Sigmoid colon (tissue), 7 donors: ENCODE results near the gene GRID2. TPM values are rescaled to one million over a fixed set of nuclear protein-coding genes. Genes with fewer than 3 reads are reported as not detected.

ENCODE experiments used
- DNase-seq: peaks from one replicate; pipeline ENCODE4 v3.0.0-alpha.2; 2019
- H3K27ac ChIP-seq, 4 donors: fragments of 200-600 bp; sonication (generic); one replicate each; pipeline ENCODE4 v1.5.1; 2016 to 2019; ENCODE audit warnings: mild to moderate bottlenecking in 1 of 4
- H3K27me3 ChIP-seq, 3 donors: fragments of 200-600 bp; sonication (generic); one replicate each; pipeline ENCODE4 v1.5.1; 2019; ENCODE audit warnings: mild to moderate bottlenecking in 1 of 3
- H3K36me3 ChIP-seq, 4 donors: fragments of 200-600 bp; sonication (generic); one replicate each; pipeline ENCODE4 v1.5.1; 2016 to 2019
- H3K4me1 ChIP-seq, 4 donors: fragments of 200-600 bp; sonication (generic); one replicate each; pipeline ENCODE4 v1.5.1; 2017 to 2019
- H3K4me3 ChIP-seq, 4 donors: fragments of 200-600 bp; sonication (generic); one replicate each; pipeline ENCODE4 v1.5.1; 2017 to 2019; ENCODE audit warnings: mild to moderate bottlenecking in 2 of 4, moderate library complexity in 1 of 4
- H3K9me3 ChIP-seq, 4 donors: fragments of 200-600 bp in 3 of 4; sonication (generic) in 3 of 4; one replicate each; pipeline versions ENCODE4 v1.5.1 to v1.6.1; 2013 to 2019
- EP300 ChIP-seq, 4 donors: sonication (generic); formaldehyde crosslinking; IDR thresholded peaks; one replicate each; pipeline ENCODE4 v1.6.1; 2017; ENCODE audit warnings: antibody characterized with exemption in 4 of 4
- POLR2A ChIP-seq, 2 donors: fragments of 450-650 bp; IDR thresholded peaks; one replicate each; pipeline ENCODE4 v1.6.1; 2016; ENCODE audit warnings: antibody characterized with exemption in 2 of 2, mild to moderate bottlenecking in 2 of 2, moderate library complexity in 2 of 2
- POLR2AphosphoS5 ChIP-seq, 4 donors: sonication (generic); formaldehyde crosslinking; IDR thresholded peaks; one replicate each; pipeline ENCODE4 v1.6.1; 2017; ENCODE audit warnings: antibody characterized with exemption in 4 of 4
- WGBS, 2 donors: extraction: QIAGEN DNeasy Blood & Tissue Kit; methylation state at CpG; one replicate each; pipeline ENCODE4 v1.1.7; 2013; 5-methylcytosine and 5-hydroxymethylcytosine counted together
- intact Hi-C: fragments of 100-400 bp; cut with DNase I; formaldehyde crosslinking; loops from one replicate; pipeline ENCODE4 v1.15.1; 2023
- polyA plus RNA-seq, 3 donors: library from polyadenylated mRNA; stranded (reverse); fragments of 200-250 nt; gene quantifications; one replicate each; pipeline ENCODE4 v1.2.3, GENCODE V29; 2013
- total RNA-seq, 4 donors: library from RNA; depleted of rRNA; stranded (reverse); fragments of >200 nt; gene quantifications; one replicate each; pipeline ENCODE4 v1.1.0, GENCODE V29; 2016
- TF ChIP-seq, protein P1 (sequence below), 4 experiments: fragments of 450-650 bp in 3 of 4; fragments of 200-600 bp in 1 of 4; IDR thresholded peaks; one replicate each; pipeline ENCODE4 v1.5.1; 2016 to 2019; ENCODE audit warnings: antibody characterized with exemption in 4 of 4, mild to moderate bottlenecking in 3 of 4, moderate library complexity in 2 of 4
- donor health status: healthy with polysubstance abuse.
- donor health status: Bipolar disorder and iron deficiency.
- donor health status: healthy.

The GRID2 gene
- total and polyA plus RNA-seq, 7 donors, result 0.04 to 1.9 (median 0.28) TPM; not detected in 2

DNA sequence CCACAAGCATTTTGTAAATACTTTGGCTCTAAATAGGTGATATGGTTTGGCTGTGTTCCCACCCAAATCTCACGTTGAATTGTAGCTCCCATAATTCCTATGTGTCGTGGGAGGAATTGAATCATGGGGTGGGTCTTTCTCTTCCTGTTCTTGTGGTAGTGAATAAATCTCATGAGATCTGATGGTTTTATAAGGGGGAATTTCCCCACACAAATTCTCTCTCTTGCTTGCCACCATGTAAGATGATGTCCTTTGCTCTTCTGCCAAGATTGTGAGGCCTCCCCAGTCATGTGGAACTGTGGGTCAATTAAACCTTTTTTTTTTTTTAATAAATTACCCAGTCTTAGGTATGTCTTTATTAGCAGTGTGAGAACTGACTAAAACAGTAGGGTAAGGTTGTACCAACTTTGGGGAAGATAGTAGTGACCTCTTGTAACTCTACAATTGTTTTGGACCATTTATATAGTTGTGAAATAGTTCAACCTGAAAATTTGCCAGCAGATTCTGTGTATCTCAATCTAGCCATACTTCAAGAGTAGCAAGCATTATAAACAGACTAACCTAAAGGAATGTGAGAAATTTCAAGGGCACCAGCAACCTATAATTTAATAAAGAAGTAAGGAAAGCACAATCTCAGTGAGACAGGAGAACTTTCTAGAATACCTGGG lies 727.8 kb downstream of the GRID2 start:
- no peak overlapping the region for H3K27ac ChIP-seq
- H3K36me3 ChIP-seq, result no peaks in the 10 kb centered on the region
- no peak for DNase-seq
- intact Hi-C loops, result no loop called here
- no peak for TF ChIP-seq EP300 (IDR thresholded peaks at IDR 0.05)
- no peak for TF ChIP-seq POLR2AphosphoS5 (IDR thresholded peaks at IDR 0.05)
- TF ChIP-seq, protein P1, sequence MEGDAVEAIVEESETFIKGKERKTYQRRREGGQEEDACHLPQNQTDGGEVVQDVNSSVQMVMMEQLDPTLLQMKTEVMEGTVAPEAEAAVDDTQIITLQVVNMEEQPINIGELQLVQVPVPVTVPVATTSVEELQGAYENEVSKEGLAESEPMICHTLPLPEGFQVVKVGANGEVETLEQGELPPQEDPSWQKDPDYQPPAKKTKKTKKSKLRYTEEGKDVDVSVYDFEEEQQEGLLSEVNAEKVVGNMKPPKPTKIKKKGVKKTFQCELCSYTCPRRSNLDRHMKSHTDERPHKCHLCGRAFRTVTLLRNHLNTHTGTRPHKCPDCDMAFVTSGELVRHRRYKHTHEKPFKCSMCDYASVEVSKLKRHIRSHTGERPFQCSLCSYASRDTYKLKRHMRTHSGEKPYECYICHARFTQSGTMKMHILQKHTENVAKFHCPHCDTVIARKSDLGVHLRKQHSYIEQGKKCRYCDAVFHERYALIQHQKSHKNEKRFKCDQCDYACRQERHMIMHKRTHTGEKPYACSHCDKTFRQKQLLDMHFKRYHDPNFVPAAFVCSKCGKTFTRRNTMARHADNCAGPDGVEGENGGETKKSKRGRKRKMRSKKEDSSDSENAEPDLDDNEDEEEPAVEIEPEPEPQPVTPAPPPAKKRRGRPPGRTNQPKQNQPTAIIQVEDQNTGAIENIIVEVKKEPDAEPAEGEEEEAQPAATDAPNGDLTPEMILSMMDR (IDR thresholded peaks at IDR 0.05), result no peak
- TF ChIP-seq POLR2A (IDR thresholded peaks at IDR 0.05), result no peak
- no peaks in the 10 kb centered on the region for H3K27me3 ChIP-seq
- 51 to 81% methylated on average over 2 of the region's 2 CpGs for WGBS, 2 donors
- no peaks in the 10 kb centered on the region for H3K9me3 ChIP-seq
- H3K4me3 ChIP-seq, result no peak overlapping the region
- no peaks in the 10 kb centered on the region for H3K4me1 ChIP-seq

DNA sequence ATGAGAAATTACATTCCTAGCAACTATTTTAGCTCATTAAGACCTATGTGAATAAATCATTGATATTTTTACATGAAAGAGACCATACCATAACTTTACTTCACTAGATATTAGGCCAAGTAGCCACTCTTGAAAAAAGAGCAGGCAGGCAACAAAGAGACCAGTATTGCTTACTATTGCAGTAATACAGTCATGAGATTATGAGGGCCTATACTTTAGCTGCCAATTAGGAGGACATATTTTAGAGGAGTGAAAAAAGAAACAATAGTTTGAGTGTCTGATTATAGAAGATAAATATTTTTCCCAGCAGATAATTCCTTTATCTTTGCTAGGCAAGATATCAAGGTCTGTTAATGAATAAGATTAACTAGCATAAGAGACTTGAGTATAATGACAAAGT lies 739.0 kb downstream of the GRID2 start:
- no peak overlapping the region for H3K4me3 ChIP-seq
- TF ChIP-seq, protein P1 (IDR thresholded peaks at IDR 0.05), result no peak
- TF ChIP-seq POLR2AphosphoS5 (IDR thresholded peaks at IDR 0.05), result no peak
- no peak for TF ChIP-seq EP300 (IDR thresholded peaks at IDR 0.05)
- no peak for TF ChIP-seq POLR2A (IDR thresholded peaks at IDR 0.05)
- DNase-seq, result no peak
- intact Hi-C loops, result no loop called here
- H3K27me3 ChIP-seq, result no peaks in the 10 kb centered on the region
- no peaks in the 10 kb centered on the region for H3K9me3 ChIP-seq
- H3K4me1 ChIP-seq, result no peaks in the 10 kb centered on the region
- no peaks in the 10 kb centered on the region for H3K36me3 ChIP-seq
- no peak overlapping the region for H3K27ac ChIP-seq

DNA sequence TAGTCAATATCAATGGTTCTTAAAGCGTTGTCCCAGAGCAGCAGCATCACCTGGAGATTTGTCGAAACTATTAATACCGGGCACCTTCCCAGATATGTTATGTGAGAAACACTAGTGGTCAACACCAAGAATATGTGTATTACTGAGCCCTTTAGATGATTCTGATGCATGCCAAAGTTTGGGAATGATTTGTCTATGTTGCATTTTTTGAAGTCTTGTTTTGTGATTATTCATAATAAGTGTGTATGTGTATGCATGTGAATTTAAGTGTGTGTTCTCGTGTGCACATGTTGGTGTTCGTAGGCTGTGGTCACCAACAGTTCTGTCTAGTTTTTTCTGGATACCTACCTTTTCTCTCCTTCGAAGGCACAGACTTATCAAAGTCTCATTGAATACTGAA lies 749.4 kb downstream of the GRID2 start:
- intact Hi-C loops, result no loop called here

DNA sequence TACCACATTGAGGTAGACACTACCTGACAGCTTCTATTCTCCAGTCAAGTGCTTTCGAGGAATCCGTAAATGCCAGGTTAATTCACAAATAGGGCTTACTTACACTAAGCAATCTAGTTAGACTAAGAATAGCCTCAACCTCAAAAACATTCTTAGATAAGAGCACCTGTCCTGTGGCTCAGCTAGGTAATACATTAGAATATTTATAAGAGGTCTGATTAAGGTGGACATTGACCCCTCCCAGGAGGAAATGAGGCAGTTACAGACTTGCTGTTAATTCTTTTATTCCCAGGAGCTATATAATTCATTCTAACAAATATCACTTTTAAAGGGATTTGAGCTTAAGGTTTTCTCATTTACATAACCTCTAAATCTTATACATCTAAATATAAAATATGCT lies 758.1 kb downstream of the GRID2 start:
- WGBS, 2 donors, result 92 to 95% methylated on average over 2 of the region's 2 CpGs
- Histone ChIP-seq H3K27ac (no peak overlapping the region), H3K4me3 (no peak overlapping the region), H3K9me3 (no peaks in the 10 kb centered on the region), H3K36me3 (no peaks in the 10 kb centered on the region), H3K27me3 (no peaks in the 10 kb centered on the region), H3K4me1 (no peaks in the 10 kb centered on the region)
- TF ChIP-seq, protein P1 (IDR thresholded peaks at IDR 0.05), result no peak
- TF ChIP-seq POLR2A (IDR thresholded peaks at IDR 0.05) (no peak), EP300 (IDR thresholded peaks at IDR 0.05) (no peak), POLR2AphosphoS5 (IDR thresholded peaks at IDR 0.05) (no peak)
- intact Hi-C loops, result no loop called here
- no peak for DNase-seq

More for the DNA sequence above, 749.4 kb downstream of the GRID2 start:
- Histone ChIP-seq H3K4me1 (no peaks in the 10 kb centered on the region), H3K4me3 (no peak overlapping the region), H3K27ac (no peak overlapping the region), H3K27me3 (no peaks in the 10 kb centered on the region), H3K36me3 (no peaks in the 10 kb centered on the region), H3K9me3 (no peaks in the 10 kb centered on the region)
- DNase-seq, result no peak
- 90 to 93% methylated on average over 6 of the region's 6 CpGs for WGBS, 2 donors
- no peak for TF ChIP-seq POLR2A (IDR thresholded peaks at IDR 0.05)
- no peak for TF ChIP-seq EP300 (IDR thresholded peaks at IDR 0.05)
- TF ChIP-seq, protein P1 (IDR thresholded peaks at IDR 0.05), result no peak
- TF ChIP-seq POLR2AphosphoS5 (IDR thresholded peaks at IDR 0.05), result no peak

DNA sequence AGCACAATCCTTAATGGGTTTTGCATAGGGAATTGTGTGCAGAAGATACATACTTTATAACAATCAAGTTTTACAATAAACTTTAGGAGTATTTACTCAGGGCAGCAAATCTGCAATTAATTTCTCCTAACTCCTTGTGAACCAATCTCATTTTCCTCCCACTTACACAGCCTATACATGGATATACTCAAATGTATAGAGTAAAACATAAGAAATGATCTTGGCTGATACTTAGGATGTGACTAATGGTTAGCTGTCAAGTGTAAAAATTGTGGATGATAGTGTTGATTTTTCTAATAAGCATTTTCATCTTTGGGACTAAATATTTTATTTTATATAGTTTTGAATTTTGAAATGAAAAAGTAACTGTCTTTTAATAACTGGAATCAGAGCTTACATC lies 759.6 kb downstream of the GRID2 start:
- intact Hi-C loops, result no loop called here
- Histone ChIP-seq H3K9me3 (no peaks in the 10 kb centered on the region), H3K27me3 (no peaks in the 10 kb centered on the region), H3K36me3 (no peaks in the 10 kb centered on the region), H3K4me1 (no peaks in the 10 kb centered on the region), H3K27ac (no peak overlapping the region), H3K4me3 (no peak overlapping the region)
- TF ChIP-seq EP300 (IDR thresholded peaks at IDR 0.05) (no peak), POLR2AphosphoS5 (IDR thresholded peaks at IDR 0.05) (no peak), POLR2A (IDR thresholded peaks at IDR 0.05) (no peak)
- TF ChIP-seq, protein P1 (IDR thresholded peaks at IDR 0.05), result no peak
- no peak for DNase-seq
